Measurements from ENCODE around the gene PTGES.
"Not testable (repeated sequence)": the region's sequence is repeated elsewhere in the genome, so short reads cannot be mapped to it uniquely, and the experiment has no call there.

The PTGES gene
- 0 to 7.2 (median 0.51) reads per million in 18 experiments for total RNA-seq

- peak; percentile 41 to 83 for DNase-seq
Observed at GRCh38 chr9:129752900-129753729, at the start of gene PTGES. Gene PTGES, minus strand, starts transcription at chr9:129753042. Its CDS starts 30 bp downstream, at chr9:129753012.

- no peak for DNase-seq
Observed at GRCh38 chr9:129801504-129801903, 48.7 kb upstream of the PTGES start.

GRCh38 chr9:129798973-129799372 is 46.1 kb upstream of the PTGES start:
- no peak for DNase-seq

GRCh38 chr9:129796029-129796428 is 43.2 kb upstream of the PTGES start:
- not testable (repeated sequence) for DNase-seq

- DNase-seq, result no peak
Observed at GRCh38 chr9:129794549-129794948, 41.7 kb upstream of the PTGES start.

- no peak for DNase-seq
Observed at GRCh38 chr9:129786481-129786880, 33.6 kb upstream of the PTGES start.

- DNase-seq, result no peak
Observed at GRCh38 chr9:129785866-129786265, 33.0 kb upstream of the PTGES start.

GRCh38 chr9:129784970-129785369 is 32.1 kb upstream of the PTGES start:
- DNase-seq, result not testable (repeated sequence)

GRCh38 chr9:129783516-129784361 is 30.9 kb upstream of the PTGES start:
- DNase-seq, result peak; percentile 81 to 86

- no peak for DNase-seq
Observed at GRCh38 chr9:129781981-129782380, 29.1 kb upstream of the PTGES start.

- DNase-seq, result peak in 1 of 2 donors; percentile 19
Observed at GRCh38 chr9:129781131-129781530, 28.3 kb upstream of the PTGES start.

- DNase-seq, result no peak
Observed at GRCh38 chr9:129779560-129780190, 26.8 kb upstream of the PTGES start.

GRCh38 chr9:129778469-129778868 is 25.6 kb upstream of the PTGES start:
- no peak for DNase-seq

- no peak for DNase-seq
Observed at GRCh38 chr9:129777769-129778130, 24.9 kb upstream of the PTGES start.

- DNase-seq, result peak; percentile 98 to 99
Observed at GRCh38 chr9:129776938-129777768, 24.3 kb upstream of the PTGES start.

- no peak for DNase-seq
Observed at GRCh38 chr9:129776566-129776937, 23.7 kb upstream of the PTGES start.

- DNase-seq, result not testable (repeated sequence)
Observed at GRCh38 chr9:129776096-129776495, 23.3 kb upstream of the PTGES start.

- peak; percentile 14 to 29 for DNase-seq
Observed at GRCh38 chr9:129775448-129775798, 22.6 kb upstream of the PTGES start.

GRCh38 chr9:129774791-129775447 is 22.1 kb upstream of the PTGES start:
- DNase-seq, result no peak

GRCh38 chr9:129773262-129774048 is 20.6 kb upstream of the PTGES start:
- peak; percentile 98 to 99 for DNase-seq

GRCh38 chr9:129770741-129771140 is 17.9 kb upstream of the PTGES start:
- DNase-seq, result no peak
